ENCODE data around the gene PLEKHG4B.

PLEKHG4B gene

DNA sequence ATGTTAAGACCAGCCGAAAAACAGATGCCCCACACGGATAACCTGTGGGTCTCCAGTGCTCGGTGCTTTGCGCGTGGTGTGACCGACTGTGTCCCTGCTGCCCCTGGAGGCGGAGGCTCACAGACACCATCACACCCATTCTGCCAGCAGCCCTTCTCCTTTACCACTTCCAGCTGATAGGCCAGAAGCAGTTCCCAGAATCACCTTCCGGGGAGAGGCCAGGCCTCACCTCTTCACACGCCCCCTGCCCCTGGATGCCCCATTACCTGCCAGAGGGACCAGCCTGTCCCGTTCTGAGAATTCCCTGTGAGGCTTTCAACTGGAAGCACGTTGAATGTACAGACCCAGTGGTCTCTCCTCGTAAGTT, 77.7 kb downstream of the PLEKHG4B start:
- no peak for DNase-seq (ENCODE audit: low spot score)

GRCh38 chr5:170971-171800, 79.2 kb downstream of the PLEKHG4B start:
- no peak for DNase-seq (ENCODE audit: low spot score)

DNA sequence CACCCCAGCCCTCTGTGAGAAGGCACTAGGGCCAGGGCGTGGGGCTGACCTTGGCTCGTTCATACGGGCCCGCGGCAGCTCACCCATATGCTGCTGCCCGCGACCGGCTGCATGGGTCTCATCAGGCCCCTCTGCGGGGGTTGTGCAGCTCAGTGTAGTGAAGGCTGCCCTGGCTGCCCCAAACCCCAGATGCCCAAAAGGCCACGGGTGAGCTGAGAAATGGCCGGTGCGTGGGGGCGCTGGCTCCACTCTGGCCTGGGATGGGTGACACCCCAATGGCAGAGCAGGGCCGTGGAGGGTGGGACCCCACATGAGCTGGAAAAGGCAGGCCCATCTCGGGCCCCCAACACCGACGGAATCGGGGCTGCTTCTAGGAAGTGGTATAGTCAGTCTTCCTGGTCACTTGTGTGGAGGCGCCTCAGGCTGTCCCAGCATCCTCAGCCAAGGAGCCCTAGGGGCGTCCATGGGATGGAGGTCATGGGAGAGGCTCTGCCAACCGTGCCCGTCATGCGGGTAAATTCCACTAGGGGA, 79.9 kb downstream of the PLEKHG4B start:
- DNase-seq (ENCODE audit: low spot score), result no peak

GRCh38 chr5:172421-172820, 80.5 kb downstream of the PLEKHG4B start:
- DNase-seq (ENCODE audit: low spot score), result no peak

DNA sequence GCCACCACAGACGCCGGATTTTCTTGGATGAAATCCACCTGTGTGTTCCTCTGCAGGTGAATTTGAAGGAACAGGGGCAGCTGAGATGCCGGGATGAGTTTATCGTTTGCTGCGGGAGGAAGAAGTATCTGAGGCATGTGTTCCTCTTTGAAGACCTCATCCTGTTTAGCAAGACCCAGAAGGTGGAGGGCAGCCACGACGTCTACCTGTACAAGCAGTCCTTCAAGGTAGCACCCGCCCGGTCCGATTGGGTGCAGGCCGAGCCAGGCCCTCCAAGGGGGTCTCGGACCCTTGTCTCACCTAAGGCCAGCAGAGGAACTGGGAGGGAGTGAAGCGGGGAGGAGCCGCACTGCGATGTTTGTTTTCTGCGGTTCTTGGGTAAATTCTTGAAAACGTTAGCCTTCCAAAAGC, 80.9 kb downstream of the PLEKHG4B start:
- no peak for DNase-seq (ENCODE audit: low spot score)

- DNase-seq (ENCODE audit: low spot score), result no peak
Observed at GRCh38 chr5:173392-174290, 81.7 kb downstream of the PLEKHG4B start.

DNA sequence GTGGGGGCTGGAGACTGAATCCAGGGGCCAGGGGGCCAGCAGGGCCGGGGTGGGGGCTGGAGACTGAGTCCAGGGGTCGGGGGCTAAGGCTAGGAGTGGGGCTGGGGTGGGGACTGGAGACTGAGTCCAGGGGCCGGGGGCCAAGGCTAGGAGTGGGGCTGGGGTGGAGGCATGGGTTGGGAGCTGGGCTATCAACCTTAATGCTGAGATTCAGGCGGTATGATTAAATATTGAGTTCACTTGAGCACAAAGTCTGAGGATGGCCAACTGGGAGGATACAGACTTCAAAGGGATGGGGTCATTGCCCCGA, 82.3 kb downstream of the PLEKHG4B start:
- no peak for DNase-seq (ENCODE audit: low spot score)

DNA sequence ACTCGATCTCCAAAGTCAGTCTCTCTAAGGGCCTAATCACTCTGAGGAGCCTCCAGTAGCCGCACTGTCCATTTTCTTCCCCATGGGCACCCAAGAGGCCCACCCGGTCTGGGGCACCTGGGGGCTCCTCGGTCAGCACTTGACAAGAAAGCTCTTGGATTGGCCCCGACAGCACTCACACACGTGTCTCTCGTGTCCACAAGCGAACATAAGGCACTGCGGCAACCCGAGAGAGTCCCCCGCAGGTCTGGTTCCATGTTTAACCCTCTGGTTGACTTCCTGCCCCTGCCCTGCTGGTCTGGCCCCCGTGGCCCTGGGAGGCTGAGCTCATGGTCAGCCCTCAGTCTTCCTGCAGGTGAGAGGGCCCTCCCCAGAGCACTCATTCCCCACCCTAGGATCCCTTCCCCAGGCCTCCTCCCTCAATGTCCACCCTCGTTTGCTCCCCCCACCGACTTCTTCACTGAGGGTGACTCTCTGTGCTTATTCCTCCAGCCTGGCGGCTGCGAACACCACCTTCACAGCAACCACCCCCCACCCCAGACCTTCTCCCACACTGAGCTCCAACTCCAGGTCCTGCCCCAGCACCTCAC, 83.0 kb downstream of the PLEKHG4B start:
- no peak for DNase-seq (ENCODE audit: low spot score)

GRCh38 chr5:176296-176823, 84.4 kb downstream of the PLEKHG4B start:
- no peak for DNase-seq (ENCODE audit: low spot score)

DNA sequence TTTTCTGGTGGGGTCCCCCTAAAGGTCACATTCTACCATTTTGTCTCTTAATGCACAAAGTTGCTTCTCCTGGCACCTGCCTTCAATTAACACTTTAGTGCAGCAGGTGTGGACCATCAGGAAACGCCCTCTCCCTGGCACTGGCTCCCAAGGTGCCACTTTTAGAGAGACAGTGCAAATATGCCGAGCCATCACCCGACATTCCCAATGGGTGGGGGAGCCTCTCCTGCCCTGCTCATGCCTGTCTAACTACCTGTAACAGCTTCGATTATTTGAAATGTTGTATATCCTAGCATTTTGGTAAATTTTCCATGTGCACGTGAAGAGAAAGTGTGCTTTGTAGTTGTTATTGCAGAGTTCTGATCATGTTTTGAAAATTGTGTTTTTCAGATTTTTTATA, 86.1 kb downstream of the PLEKHG4B start:
- no peak for DNase-seq (ENCODE audit: low spot score)

DNA sequence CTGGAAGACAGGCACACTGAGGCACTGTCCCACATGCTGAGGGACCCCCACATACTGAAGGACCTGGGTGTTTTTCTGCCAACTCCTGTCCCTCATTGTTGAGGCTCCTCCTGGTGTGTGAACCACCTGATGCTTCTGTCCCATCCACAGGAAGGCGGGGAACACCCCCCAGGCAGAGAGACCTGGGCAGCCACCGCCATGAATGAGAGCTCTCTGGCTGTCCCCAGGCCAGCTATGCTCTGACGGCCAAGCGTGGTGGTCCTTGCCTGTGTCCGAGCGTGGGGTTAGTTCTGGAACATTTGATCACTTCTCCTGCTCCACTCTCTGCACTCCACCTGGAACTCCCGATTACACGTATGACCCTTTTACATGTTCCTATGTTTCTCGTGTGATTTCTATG, 87.4 kb downstream of the PLEKHG4B start:
- no peak for DNase-seq (ENCODE audit: low spot score)

DNA sequence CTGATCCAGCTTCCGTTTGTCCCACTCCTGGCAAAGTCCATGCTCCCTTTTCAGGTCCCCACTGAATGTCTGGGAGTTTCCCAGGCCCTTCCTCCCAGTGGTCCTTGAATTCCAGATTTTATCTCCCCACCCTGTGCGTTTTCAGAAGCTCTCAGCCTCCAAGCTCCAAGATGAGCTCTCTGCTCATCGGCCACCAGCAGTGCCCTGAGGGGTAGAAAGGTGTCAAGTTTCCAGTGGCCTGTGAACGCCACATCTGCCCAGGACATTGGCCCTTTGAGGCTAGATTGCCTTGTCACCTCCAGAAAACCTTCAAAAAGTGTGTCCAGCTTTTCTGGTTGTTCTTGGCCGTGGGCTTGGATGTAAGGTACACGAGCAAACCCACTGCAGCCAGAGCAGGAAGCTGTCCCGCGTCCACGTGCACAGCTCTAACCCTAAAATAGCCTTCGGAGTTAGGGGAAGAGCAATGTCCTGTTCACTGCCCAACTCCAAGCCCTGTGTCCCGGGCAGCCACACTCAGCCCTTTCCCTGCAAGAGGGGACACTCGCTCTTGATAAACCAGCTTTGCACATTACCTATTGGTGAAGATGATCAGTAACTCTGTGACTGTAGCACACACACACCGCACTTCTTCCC, 88.4 kb downstream of the PLEKHG4B start:
- no peak for DNase-seq (ENCODE audit: low spot score)

DNA sequence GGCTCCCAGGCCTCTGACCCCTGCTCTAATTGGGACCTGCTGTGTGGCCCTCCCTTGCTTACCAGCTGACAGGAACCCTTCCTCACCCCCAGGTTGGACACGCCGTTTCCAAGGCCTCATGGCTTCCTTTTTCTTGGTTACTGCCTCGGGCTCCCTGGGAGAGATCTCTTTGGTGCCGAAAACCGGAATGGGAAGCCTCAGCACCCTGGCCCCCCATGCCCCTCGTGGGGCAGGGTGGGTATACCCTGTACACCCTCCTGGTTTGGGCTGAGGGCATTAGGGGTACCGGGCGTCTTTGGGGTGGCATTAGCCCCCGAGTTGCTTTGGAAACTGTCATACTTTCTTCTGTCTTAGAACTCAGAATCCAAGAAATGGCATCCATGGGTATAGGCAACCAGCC, 89.2 kb downstream of the PLEKHG4B start:
- DNase-seq (ENCODE audit: low spot score), result no peak

DNA sequence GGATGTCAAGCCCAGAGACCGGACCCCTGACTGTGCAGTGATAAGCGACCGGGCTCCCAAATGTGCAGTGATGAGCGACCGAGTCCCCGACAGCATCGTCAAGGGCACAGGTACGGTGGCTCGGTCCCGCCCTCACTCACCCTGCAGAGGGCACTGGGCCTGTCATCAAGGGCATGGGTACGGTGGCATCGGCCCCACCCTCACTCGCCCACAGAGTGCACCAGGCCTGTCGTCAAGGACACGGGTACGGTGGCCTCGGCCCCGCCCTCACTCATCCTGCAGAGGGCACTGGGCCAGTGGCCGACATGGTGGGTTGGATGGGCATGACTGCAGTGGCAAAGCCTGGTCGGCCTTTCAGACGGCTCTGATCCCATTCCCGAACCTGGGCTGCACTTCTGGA, 89.6 kb downstream of the PLEKHG4B start:
- DNase-seq (ENCODE audit: low spot score), result no peak

DNA sequence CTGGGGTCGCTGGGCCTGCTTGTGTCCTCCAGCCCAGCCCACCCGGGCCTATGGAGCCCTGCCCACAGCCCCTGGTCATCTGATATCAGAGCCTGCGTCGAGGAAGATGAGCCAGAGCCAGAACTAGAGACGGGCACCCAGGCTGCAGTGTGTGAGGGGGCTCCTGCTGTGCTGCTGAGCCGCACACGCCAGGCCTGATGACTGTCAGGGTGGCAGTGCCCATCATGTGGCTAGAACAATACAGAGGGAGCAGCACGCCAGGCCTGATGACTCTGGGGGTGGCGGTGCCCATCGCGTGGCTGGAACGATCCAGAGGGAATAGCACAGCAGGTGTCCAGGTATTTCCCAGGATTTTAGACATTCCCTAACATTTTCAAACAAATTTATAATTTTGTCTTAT, 90.2 kb downstream of the PLEKHG4B start:
- DNase-seq (ENCODE audit: low spot score), result no peak

- no peak for DNase-seq (ENCODE audit: low spot score)
Observed at GRCh38 chr5:184471-184870, 92.5 kb downstream of the PLEKHG4B start.

- no peak for DNase-seq (ENCODE audit: low spot score)
Observed at GRCh38 chr5:185095-186070, 93.4 kb downstream of the PLEKHG4B start.

GRCh38 chr5:186091-187041, 94.4 kb downstream of the PLEKHG4B start:
- DNase-seq (ENCODE audit: low spot score), result no peak

DNA sequence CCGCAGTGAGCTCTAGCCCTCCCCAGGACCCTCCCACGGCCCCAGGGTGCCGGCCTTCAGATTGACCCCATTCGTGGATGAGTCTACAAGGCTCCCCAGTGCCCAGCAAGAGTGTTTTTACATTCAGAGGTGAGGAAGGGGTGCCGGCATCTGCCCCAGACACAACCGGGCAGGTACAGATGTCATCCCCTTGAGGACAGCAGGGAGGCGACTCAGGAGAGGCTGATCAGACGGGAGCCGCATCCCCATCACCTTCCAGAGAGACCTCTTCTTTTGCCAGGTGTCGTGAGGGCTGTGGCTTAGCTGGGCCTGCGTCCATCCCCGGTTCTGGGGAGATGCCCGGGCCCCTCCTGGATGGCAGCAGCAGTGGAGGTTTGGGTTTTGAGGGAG, 95.1 kb downstream of the PLEKHG4B start:
- DNase-seq (ENCODE audit: low spot score), result no peak

Data from pons (tissue), 1 donor.